ENCODE data around the gene NT5C1A.

GRCh38 chr1:39692152-39693074 is 20.5 kb upstream of the NT5C1A start:
- TF ChIP-seq ZNF70 (CRISPR knock-in tag; IDR thresholded peaks at IDR 0.05) (no peak), GLIS3 (CRISPR knock-in tag; IDR thresholded peaks at IDR 0.05) (no peak), ZNF565 (CRISPR knock-in tag; conservative IDR thresholded peaks at IDR 0.05; ENCODE audit: low read depth) (no peak), ARNTL (CRISPR knock-in tag; IDR thresholded peaks at IDR 0.05; ENCODE audit: borderline replicate concordance, low read depth) (no peak), PATZ1 (CRISPR knock-in tag; IDR thresholded peaks at IDR 0.05; ENCODE audit: borderline replicate concordance) (no peak), CSDC2 (CRISPR knock-in tag; IDR thresholded peaks at IDR 0.05) (no peak), CREB5 (CRISPR knock-in tag; IDR thresholded peaks at IDR 0.05; ENCODE audit: low read depth) (no peak), OSR1 (CRISPR knock-in tag; IDR thresholded peaks at IDR 0.05) (no peak), CSRNP3 (CRISPR knock-in tag; IDR thresholded peaks at IDR 0.05) (no peak), ZFP30 (CRISPR knock-in tag; IDR thresholded peaks at IDR 0.05) (no peak), RARB (CRISPR knock-in tag; IDR thresholded peaks at IDR 0.05) (no peak), ZC3H10 (CRISPR knock-in tag; IDR thresholded peaks at IDR 0.05) (no peak), POU6F1 (CRISPR knock-in tag; IDR thresholded peaks at IDR 0.05; ENCODE audit: borderline replicate concordance, low read depth) (no peak), ISL1 (CRISPR knock-in tag; IDR thresholded peaks at IDR 0.05) (no peak)
